ENCODE data around the gene HBP1. TPM values are rescaled to one million over a fixed set of nuclear protein-coding genes. Genes with fewer than 3 reads are reported as not detected.
"Not testable (repeated sequence)": the region's sequence is repeated elsewhere in the genome, so short reads cannot be mapped to it uniquely, and the experiment has no call there.

HBP1 gene
- total RNA-seq, 2 experiments from 2014 or later, result 41.8 to 42.2 TPM

DNA sequence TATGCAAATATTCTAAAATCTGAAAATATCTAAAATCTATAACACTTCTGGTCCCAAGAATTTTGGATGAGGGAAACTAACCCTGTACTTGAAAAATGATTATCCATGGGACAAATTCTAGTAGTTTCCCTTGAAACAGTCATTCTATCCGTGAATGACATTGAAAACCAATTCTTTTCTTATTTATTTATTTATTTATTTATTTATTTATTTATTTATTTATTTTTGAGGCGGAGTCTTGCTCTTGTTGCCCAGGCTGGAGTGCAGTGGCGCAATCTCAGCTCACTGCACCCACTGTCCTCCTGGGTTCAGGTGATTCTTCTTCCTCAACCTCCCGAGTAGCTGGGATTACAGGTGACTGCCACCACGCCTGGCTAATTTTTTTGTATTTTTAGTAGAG, 24.9 kb upstream of the HBP1 start:
- intact Hi-C loops (cut with micrococcal nuclease); H3K27ac Mint-ChIP-seq; H3K36me3 Mint-ChIP-seq (ENCODE audit: low read depth); H3K9me3 Mint-ChIP-seq; H3K27me3 Mint-ChIP-seq (ENCODE audit: low read depth); H3K4me3 Mint-ChIP-seq; DNase-seq; H3K4me1 Mint-ChIP-seq (ENCODE audit: low read depth): not testable (repeated sequence)
- CTCF ChIA-PET, result interaction anchor here (1.4 kb wide), 1 partner anchor 351 kb away, joined by 3 read pairs; no protein-coding TSS in a partner anchor

DNA sequence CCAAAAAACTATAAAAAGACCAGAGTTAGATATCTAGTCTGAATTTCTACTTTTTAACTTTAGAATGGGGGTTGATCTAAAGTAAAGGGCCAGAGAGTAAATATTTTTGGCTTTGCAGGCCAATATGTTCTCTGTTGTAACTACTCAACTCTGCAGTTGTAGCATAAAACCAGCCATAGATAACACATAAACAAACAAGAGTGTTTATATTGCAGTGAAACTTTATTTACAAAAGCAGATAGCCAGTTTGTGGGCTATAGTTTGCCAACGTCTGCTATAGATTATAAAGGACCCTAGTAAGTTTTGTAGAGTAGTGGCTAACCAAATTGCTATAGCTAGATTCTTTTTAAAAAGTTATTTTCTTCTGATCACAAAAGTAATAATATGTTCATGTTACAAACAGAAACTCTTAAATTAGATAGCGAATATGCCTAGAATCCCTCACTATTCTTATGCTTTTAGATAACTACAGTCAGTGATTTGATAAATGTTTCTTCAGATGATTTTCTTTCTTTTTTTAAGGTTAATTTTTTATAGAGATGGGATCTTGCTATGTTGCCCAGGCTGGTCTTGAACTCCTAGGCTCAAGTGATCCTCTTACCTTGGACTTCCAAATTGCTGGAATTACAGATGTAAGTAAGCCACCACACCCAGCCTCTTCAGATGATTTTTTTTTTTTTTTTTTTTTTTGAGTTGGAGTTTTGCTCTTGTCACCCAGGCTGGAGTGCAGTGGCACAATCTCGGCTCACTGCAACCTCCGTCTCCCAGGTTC, 23.6 kb upstream of the HBP1 start:
- Mint-ChIP-seq H3K27ac (no peak overlapping the region), H3K27me3 (ENCODE audit: low read depth) (no peaks in the 10 kb centered on the region), H3K9me3 (no peaks in the 10 kb centered on the region), H3K36me3 (ENCODE audit: low read depth) (no peaks in the 10 kb centered on the region), H3K4me1 (ENCODE audit: low read depth) (peaks cover 4% of the 10 kb centered on the region), H3K4me3 (no peak overlapping the region)
- CTCF ChIA-PET, result interaction anchor here (1.4 kb wide), 1 partner anchor 352 kb away, joined by 3 read pairs; no protein-coding TSS in a partner anchor
- intact Hi-C loops (cut with micrococcal nuclease), result loop anchor here (5.0 kb wide), 3 partner anchors 98 to 483 kb away; partner anchors contain the start of gene CCDC71L
- DNase-seq, result no peak

DNA sequence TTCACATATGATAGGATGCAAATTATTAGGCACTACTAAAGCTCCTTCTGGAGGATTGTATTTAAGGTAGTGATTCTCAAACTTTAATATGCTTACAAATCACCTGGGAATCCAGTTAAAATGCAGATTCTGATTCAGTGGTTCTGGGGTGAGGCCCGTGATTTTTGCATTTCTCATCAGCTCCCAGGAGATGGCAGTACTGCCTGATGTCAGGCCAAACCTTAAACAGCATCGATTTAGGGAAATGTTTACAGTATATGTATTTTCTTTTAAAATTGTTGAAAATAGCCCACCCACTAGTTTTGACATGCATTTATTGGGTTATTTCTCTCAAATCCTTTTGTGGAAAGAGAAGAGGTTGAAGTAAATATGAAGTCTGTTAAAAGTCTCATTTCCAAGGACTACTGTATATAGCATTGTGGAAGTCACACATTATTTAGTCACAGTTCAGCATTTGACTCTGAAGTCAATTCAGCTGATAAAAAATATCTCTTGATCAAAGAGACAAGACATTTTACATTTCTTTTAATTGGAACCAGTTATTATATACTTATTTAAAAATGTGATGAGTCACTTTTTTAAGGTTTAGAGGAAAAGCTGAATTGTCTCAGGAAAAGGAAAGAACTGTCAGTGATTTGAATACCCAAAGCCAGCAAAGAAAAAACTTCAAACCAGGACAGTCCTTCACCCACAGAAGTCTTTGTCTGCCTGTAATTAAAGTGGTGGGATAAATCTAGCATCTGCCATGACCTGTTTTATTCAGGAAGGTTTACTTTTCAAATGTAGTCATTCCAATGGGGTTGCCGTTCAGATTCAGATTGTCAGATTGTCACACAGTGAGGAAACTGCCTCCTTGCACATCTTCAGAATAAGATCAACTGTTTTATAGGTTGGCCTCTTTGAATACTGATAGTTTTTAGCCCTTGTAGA, 21.1 kb upstream of the HBP1 start:
- H3K27ac Mint-ChIP-seq, result no peak overlapping the region
- no peaks in the 10 kb centered on the region for H3K9me3 Mint-ChIP-seq
- no peaks in the 10 kb centered on the region for H3K27me3 Mint-ChIP-seq (ENCODE audit: low read depth)
- DNase-seq, result peak; percentile 52
- H3K4me1 Mint-ChIP-seq (ENCODE audit: low read depth), result peaks cover 4% of the 10 kb centered on the region
- no peaks in the 10 kb centered on the region for H3K36me3 Mint-ChIP-seq (ENCODE audit: low read depth)
- CTCF ChIA-PET, result interaction anchor here (0.6 to 7.7 kb wide), 28 partner anchors 10 to 935 kb away, joined by 3 to 71 read pairs (median 4); partner anchors contain the start of gene HBP1
- H3K4me3 Mint-ChIP-seq, result no peak overlapping the region
- intact Hi-C loops (cut with micrococcal nuclease), result loop anchor here (1.0 to 5.0 kb wide), 8 partner anchors 100 to 732 kb away; partner anchors contain the start of gene CCDC71L

DNA sequence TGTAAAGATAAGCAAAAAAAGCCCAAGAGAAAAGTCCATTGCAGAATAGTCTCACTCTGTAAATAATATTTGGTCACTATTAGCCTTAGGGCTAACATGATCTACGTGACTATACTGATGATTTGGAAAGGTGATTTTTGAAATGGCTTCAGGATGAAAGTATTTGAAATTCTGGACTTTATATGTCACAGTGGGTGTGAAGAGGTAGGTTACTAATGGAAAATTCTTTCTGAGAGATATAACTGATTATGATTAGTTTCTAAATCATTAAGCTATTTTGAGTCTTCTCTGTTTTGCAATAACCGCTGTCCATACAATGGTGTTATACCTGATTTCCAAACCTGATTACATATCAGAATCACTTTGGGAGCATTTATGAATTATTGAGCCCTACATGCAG, 20.1 kb upstream of the HBP1 start:
- no peak for DNase-seq
- CTCF ChIA-PET, result interaction anchor here (0.6 to 7.7 kb wide), 13 partner anchors 14 to 730 kb away, joined by 3 to 71 read pairs (median 6); partner anchors contain the start of gene HBP1
- no peaks in the 10 kb centered on the region for H3K9me3 Mint-ChIP-seq
- H3K27me3 Mint-ChIP-seq (ENCODE audit: low read depth), result no peaks in the 10 kb centered on the region
- no peak overlapping the region for H3K4me3 Mint-ChIP-seq
- no peak overlapping the region for H3K27ac Mint-ChIP-seq
- peaks cover 4% of the 10 kb centered on the region for H3K4me1 Mint-ChIP-seq (ENCODE audit: low read depth)
- intact Hi-C loops (cut with micrococcal nuclease), result loop anchor here (5.0 kb wide), 3 partner anchors 101 to 486 kb away; partner anchors contain the start of gene CCDC71L
- H3K36me3 Mint-ChIP-seq (ENCODE audit: low read depth), result no peaks in the 10 kb centered on the region

DNA sequence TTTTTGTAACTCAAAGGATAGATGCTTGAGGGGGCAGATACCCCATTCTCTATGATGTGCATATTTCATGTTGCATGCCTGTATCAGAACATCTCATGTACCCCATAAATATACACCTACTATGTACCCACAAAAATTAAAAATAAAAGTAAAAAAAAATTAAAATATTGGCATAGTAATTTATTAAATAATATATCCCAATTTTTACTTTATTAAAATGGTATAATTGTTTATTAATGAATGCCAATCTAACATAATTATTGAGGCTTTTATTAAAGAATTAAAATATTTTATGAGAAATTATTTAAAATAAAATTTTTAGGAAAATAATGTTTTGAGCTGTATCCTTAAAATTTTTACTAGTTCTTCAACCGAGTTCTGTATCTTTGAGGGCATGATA, 18.9 kb upstream of the HBP1 start:
- CTCF ChIA-PET, result interaction anchor here (0.6 to 7.7 kb wide), 22 partner anchors 12 to 359 kb away, joined by 3 to 71 read pairs (median 4); partner anchors contain the start of gene HBP1
- no peaks in the 10 kb centered on the region for H3K36me3 Mint-ChIP-seq (ENCODE audit: low read depth)
- no peak overlapping the region for H3K27ac Mint-ChIP-seq
- H3K9me3 Mint-ChIP-seq, result no peaks in the 10 kb centered on the region
- H3K4me3 Mint-ChIP-seq, result no peak overlapping the region
- H3K4me1 Mint-ChIP-seq (ENCODE audit: low read depth), result peaks cover 4% of the 10 kb centered on the region
- H3K27me3 Mint-ChIP-seq (ENCODE audit: low read depth), result no peaks in the 10 kb centered on the region
- intact Hi-C loops (cut with micrococcal nuclease), result loop anchor here (1.0 to 10.0 kb wide), 7 partner anchors 103 to 605 kb away; partner anchors contain the start of genes CBLL1 and CCDC71L
- DNase-seq, result no peak

DNA sequence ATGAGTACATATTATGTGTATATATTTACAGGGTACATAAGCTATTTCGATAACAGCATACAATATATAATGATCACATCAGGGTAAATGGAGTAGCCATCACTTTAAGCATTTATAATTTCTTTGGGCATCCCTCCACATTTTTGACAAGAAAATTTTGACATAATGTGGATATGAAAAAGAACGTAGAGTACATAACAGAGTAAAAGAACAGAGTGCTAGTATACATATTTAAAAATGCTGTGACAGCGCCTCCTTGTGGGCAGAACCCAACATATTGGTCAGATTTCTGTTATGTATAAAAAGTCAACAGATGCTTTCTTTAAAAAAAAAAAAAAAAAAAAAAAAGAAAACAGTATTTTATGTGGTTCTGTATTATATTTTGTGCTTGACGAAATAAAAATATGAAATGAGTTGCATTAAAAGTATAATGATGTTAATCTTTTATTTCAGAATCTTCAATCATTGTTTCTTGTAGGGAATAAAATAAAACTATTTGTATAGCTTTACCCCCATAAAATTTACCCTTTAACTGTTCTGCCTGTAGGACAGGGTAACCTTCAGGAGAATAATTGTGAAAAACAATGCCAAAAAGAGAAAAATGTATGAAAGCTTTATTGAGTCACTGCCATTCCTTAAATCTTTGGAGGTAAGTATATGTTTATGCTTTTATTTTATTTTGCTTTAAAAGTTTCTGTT, 18.3 kb upstream of the HBP1 start:
- Mint-ChIP-seq H3K27ac (no peak overlapping the region), H3K4me1 (ENCODE audit: low read depth) (peaks cover 4% of the 10 kb centered on the region), H3K9me3 (no peaks in the 10 kb centered on the region), H3K27me3 (ENCODE audit: low read depth) (no peaks in the 10 kb centered on the region), H3K36me3 (ENCODE audit: low read depth) (no peaks in the 10 kb centered on the region), H3K4me3 (no peak overlapping the region)
- CTCF ChIA-PET, result interaction anchor here (0.6 to 7.7 kb wide), 28 partner anchors 12 to 726 kb away, joined by 3 to 71 read pairs (median 3); partner anchors contain the start of gene HBP1
- intact Hi-C loops (cut with micrococcal nuclease), result loop anchor here (1.0 to 10.0 kb wide), 4 partner anchors 203 to 606 kb away; partner anchors contain the start of gene CBLL1
- DNase-seq, result peak; percentile 91

DNA sequence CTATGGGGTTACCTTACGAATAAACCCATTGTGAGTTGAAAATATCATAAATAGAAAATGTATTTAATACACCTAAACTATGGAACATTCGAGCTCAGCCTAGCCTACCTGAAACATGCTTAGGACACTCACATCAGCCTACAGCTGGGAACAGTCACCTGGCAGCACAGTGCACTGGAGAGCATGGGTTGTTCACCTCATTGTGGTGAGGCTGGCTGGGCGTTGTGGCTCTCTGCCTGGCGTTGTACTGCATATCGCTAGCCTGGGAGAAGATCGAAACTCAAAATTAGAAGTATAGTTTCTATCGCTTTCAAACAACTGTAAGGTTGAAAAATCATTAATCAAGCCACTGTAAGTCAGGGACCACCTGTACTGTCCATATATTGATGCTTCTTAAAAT, 17.3 kb upstream of the HBP1 start:
- CTCF ChIA-PET, result interaction anchor here (0.9 to 7.7 kb wide), 7 partner anchors 17 to 725 kb away, joined by 3 to 71 read pairs (median 5); partner anchors contain the start of gene HBP1
- H3K36me3 Mint-ChIP-seq (ENCODE audit: low read depth), result no peaks in the 10 kb centered on the region
- no peaks in the 10 kb centered on the region for H3K27me3 Mint-ChIP-seq (ENCODE audit: low read depth)
- no peak overlapping the region for H3K27ac Mint-ChIP-seq
- no peak overlapping the region for H3K4me3 Mint-ChIP-seq
- H3K4me1 Mint-ChIP-seq (ENCODE audit: low read depth), result peaks cover 4% of the 10 kb centered on the region
- H3K9me3 Mint-ChIP-seq, result no peaks in the 10 kb centered on the region
- DNase-seq, result no peak
- intact Hi-C loops (cut with micrococcal nuclease), result loop anchor here (5.0 to 10.0 kb wide), 2 partner anchors 591 to 607 kb away; partner anchors contain the start of gene CBLL1

DNA sequence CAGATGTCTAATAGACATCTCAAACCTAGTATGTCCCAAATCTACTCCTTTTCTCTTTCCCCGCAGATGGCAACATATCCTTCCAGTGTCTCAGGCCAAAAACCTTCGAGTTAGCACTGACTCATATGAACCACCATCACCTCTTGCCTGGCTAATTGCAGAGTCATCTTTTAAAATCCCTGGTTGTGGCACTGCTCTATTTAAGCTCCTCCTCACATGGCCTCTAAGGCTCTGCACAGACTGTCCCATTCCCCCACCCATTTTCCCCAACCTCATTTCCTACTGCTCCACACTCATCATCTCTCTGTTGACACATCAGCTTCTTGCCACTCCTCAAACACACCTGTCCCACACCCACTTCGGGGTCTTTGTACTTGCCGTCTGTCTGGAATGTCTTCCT, 16.8 kb upstream of the HBP1 start:
- DNase-seq, result no peak
- CTCF ChIA-PET, result interaction anchor here (0.9 to 7.7 kb wide), 8 partner anchors 10 to 609 kb away, joined by 3 to 71 read pairs (median 4); partner anchors contain the start of gene HBP1
- Mint-ChIP-seq H3K9me3 (no peaks in the 10 kb centered on the region), H3K4me3 (no peak overlapping the region), H3K27me3 (ENCODE audit: low read depth) (no peaks in the 10 kb centered on the region), H3K4me1 (ENCODE audit: low read depth) (peaks cover 4% of the 10 kb centered on the region), H3K36me3 (ENCODE audit: low read depth) (no peaks in the 10 kb centered on the region), H3K27ac (no peak overlapping the region)
- intact Hi-C loops (cut with micrococcal nuclease), result loop anchor here (5.0 to 10.0 kb wide), 2 partner anchors 590 to 607 kb away; partner anchors contain the start of gene CBLL1

DNA sequence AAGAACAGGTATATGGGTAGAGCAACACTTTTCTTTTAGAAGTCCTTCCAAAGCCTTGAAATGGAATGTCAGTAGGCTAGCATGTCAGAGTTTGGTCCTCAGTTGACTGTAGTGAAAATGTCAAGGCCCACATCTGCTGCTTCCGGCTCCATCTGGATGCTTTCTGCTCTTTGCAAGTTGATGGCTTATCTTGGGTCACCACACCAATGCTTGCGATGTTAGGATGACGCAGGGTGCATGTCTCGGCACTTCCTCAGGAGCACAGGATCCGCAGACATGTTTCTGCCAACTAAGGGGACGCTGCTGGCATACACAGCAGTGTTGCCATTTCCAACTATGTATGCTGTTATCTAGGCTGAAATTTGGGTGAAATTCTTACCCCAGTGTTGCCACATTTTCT, 14.0 kb upstream of the HBP1 start:
- Mint-ChIP-seq H3K36me3 (ENCODE audit: low read depth) (no peaks in the 10 kb centered on the region), H3K4me1 (ENCODE audit: low read depth) (no peaks in the 10 kb centered on the region), H3K9me3 (no peaks in the 10 kb centered on the region), H3K27me3 (ENCODE audit: low read depth) (no peaks in the 10 kb centered on the region), H3K27ac (no peak overlapping the region), H3K4me3 (no peak overlapping the region)
- no peak for DNase-seq
- intact Hi-C loops (cut with micrococcal nuclease), result loop anchor here (5.0 to 10.0 kb wide), 2 partner anchors 587 to 610 kb away; partner anchors contain the start of gene CBLL1
- CTCF ChIA-PET, result no interaction called here

DNA sequence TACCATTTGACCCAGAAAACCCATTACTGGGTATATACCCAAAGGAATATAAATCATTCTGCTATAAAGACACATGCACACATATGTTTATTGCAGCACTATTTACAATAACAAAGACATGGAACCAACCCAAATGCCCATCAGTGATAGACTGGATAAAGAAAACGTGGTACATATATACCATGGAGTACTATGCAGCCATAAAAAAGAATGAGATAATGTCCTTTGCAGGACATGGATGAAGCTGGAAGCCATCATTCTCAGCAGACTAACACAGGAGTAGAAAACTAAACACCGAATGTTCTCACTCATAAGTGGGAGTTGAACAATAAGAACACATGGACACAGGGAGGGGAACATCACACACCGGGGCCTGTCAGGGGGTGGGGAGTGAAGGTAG, 13.1 kb upstream of the HBP1 start:
- CTCF ChIA-PET, result interaction anchor here (1.0 kb wide), 1 partner anchor 363 kb away, joined by 4 read pairs; no protein-coding TSS in a partner anchor
- intact Hi-C loops (cut with micrococcal nuclease), result loop anchor here (10.0 kb wide), 1 partner anchor 611 kb away; no protein-coding TSS in a partner anchor
- H3K27me3 Mint-ChIP-seq (ENCODE audit: low read depth); DNase-seq; H3K27ac Mint-ChIP-seq; H3K4me3 Mint-ChIP-seq; H3K36me3 Mint-ChIP-seq (ENCODE audit: low read depth); H3K4me1 Mint-ChIP-seq (ENCODE audit: low read depth); H3K9me3 Mint-ChIP-seq: not testable (repeated sequence)

DNA sequence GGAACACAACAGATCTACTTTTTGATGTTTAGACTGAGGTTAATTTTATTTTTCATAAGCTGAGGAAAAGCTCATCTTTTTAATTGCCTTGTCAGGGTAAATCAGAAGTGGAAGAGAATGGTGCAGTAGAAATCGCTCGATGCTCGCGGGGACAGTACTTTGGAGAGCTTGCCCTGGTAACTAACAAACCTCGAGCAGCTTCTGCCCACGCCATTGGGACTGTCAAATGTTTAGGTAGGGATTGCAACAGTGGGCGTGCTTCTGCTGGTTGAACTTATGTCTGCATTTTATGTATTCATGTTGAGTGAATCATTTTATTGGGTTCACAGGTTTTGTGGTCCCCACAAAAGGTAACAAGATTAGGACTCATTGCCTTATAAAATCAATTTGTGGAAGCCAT, 11.7 kb upstream of the HBP1 start:
- H3K27ac Mint-ChIP-seq, result no peak overlapping the region
- no peaks in the 10 kb centered on the region for H3K36me3 Mint-ChIP-seq (ENCODE audit: low read depth)
- no peaks in the 10 kb centered on the region for H3K4me1 Mint-ChIP-seq (ENCODE audit: low read depth)
- H3K27me3 Mint-ChIP-seq (ENCODE audit: low read depth), result no peaks in the 10 kb centered on the region
- no peak overlapping the region for H3K4me3 Mint-ChIP-seq
- H3K9me3 Mint-ChIP-seq, result no peaks in the 10 kb centered on the region
- intact Hi-C loops (cut with micrococcal nuclease), result loop anchor here (10.0 kb wide), 1 partner anchor 612 kb away; no protein-coding TSS in a partner anchor
- no peak for DNase-seq
- CTCF ChIA-PET, result interaction anchor here (0.7 kb wide), 1 partner anchor 10 kb away, joined by 3 read pairs; no protein-coding TSS in a partner anchor
